ENCODE results near the gene OTULIN.

The OTULIN gene

GRCh38 chr5:14685757-14686156, 21.2 kb downstream of the OTULIN start:
- no peak overlapping the region for H3K9ac ChIP-seq (ENCODE audit: low read length)
- H3K4me3 ChIP-seq (ENCODE audit: low read length) = no peak overlapping the region
- no peak overlapping the region for H3K27ac ChIP-seq (ENCODE audit: low read depth, low read length)
- H3K36me3 ChIP-seq (ENCODE audit: control insufficient read depth, insufficient read depth, low read length) = peaks cover 12% of the 10 kb centered on the region
- peaks cover 3% of the 10 kb centered on the region for H3K4me1 ChIP-seq (ENCODE audit: control insufficient read depth, insufficient read depth, low read length)
- H3K27me3 ChIP-seq (ENCODE audit: control insufficient read depth, insufficient read depth, low read length) = no peaks in the 10 kb centered on the region

GRCh38 chr5:14686517-14686916, 22.0 kb downstream of the OTULIN start:
- H3K27ac ChIP-seq (ENCODE audit: low read depth, low read length) = no peak overlapping the region
- no peaks in the 10 kb centered on the region for H3K27me3 ChIP-seq (ENCODE audit: control insufficient read depth, insufficient read depth, low read length)
- H3K9ac ChIP-seq (ENCODE audit: low read length) = no peak overlapping the region
- peaks cover 9% of the 10 kb centered on the region for H3K36me3 ChIP-seq (ENCODE audit: control insufficient read depth, insufficient read depth, low read length)
- H3K4me3 ChIP-seq (ENCODE audit: low read length) = no peak overlapping the region
- H3K4me1 ChIP-seq (ENCODE audit: control insufficient read depth, insufficient read depth, low read length) = peaks cover 3% of the 10 kb centered on the region

- Histone ChIP-seq H3K4me3 (ENCODE audit: low read length) (no peak overlapping the region), H3K36me3 (ENCODE audit: control insufficient read depth, insufficient read depth, low read length) (peaks cover 9% of the 10 kb centered on the region), H3K9ac (ENCODE audit: low read length) (no peak overlapping the region), H3K4me1 (ENCODE audit: control insufficient read depth, insufficient read depth, low read length) (peaks cover 3% of the 10 kb centered on the region), H3K27me3 (ENCODE audit: control insufficient read depth, insufficient read depth, low read length) (no peaks in the 10 kb centered on the region), H3K27ac (ENCODE audit: low read depth, low read length) (no peak overlapping the region)
Measured at GRCh38 chr5:14687023-14687665, 22.6 kb downstream of the OTULIN start.

GRCh38 chr5:14693070-14693469, 28.6 kb downstream of the OTULIN start:
- H3K4me1 ChIP-seq (ENCODE audit: control insufficient read depth, insufficient read depth, low read length) = no peaks in the 10 kb centered on the region
- no peak overlapping the region for H3K27ac ChIP-seq (ENCODE audit: low read depth, low read length)
- no peak overlapping the region for H3K4me3 ChIP-seq (ENCODE audit: low read length)
- no peak overlapping the region for H3K9ac ChIP-seq (ENCODE audit: low read length)
- H3K36me3 ChIP-seq (ENCODE audit: control insufficient read depth, insufficient read depth, low read length) = peaks cover 20% of the 10 kb centered on the region
- no peaks in the 10 kb centered on the region for H3K27me3 ChIP-seq (ENCODE audit: control insufficient read depth, insufficient read depth, low read length)

- peaks cover 25% of the 10 kb centered on the region for H3K36me3 ChIP-seq (ENCODE audit: control insufficient read depth, insufficient read depth, low read length)
- H3K4me1 ChIP-seq (ENCODE audit: control insufficient read depth, insufficient read depth, low read length) = no peaks in the 10 kb centered on the region
- H3K9ac ChIP-seq (ENCODE audit: low read length) = no peak overlapping the region
- no peak overlapping the region for H3K4me3 ChIP-seq (ENCODE audit: low read length)
- no peak overlapping the region for H3K27ac ChIP-seq (ENCODE audit: low read depth, low read length)
- H3K27me3 ChIP-seq (ENCODE audit: control insufficient read depth, insufficient read depth, low read length) = no peaks in the 10 kb centered on the region
Measured at GRCh38 chr5:14695152-14695551, 30.6 kb downstream of the OTULIN start.

- Histone ChIP-seq H3K4me1 (ENCODE audit: control insufficient read depth, insufficient read depth, low read length) (no peaks in the 10 kb centered on the region), H3K9ac (ENCODE audit: low read length) (no peak overlapping the region), H3K36me3 (ENCODE audit: control insufficient read depth, insufficient read depth, low read length) (peaks cover 18% of the 10 kb centered on the region), H3K27ac (ENCODE audit: low read depth, low read length) (no peak overlapping the region), H3K27me3 (ENCODE audit: control insufficient read depth, insufficient read depth, low read length) (no peaks in the 10 kb centered on the region), H3K4me3 (ENCODE audit: low read length) (no peak overlapping the region)
Measured at GRCh38 chr5:14696057-14696456, 31.5 kb downstream of the OTULIN start.

- Histone ChIP-seq H3K4me1 (ENCODE audit: control insufficient read depth, insufficient read depth, low read length) (no peaks in the 10 kb centered on the region), H3K9ac (ENCODE audit: low read length) (no peak overlapping the region), H3K27ac (ENCODE audit: low read depth, low read length) (no peak overlapping the region), H3K27me3 (ENCODE audit: control insufficient read depth, insufficient read depth, low read length) (no peaks in the 10 kb centered on the region), H3K4me3 (ENCODE audit: low read length) (no peak overlapping the region), H3K36me3 (ENCODE audit: control insufficient read depth, insufficient read depth, low read length) (peaks cover 18% of the 10 kb centered on the region)
Measured at GRCh38 chr5:14696851-14697250, 32.3 kb downstream of the OTULIN start.

GRCh38 chr5:14698495-14698894, 34.0 kb downstream of the OTULIN start:
- peaks cover 15% of the 10 kb centered on the region for H3K36me3 ChIP-seq (ENCODE audit: control insufficient read depth, insufficient read depth, low read length)
- no peaks in the 10 kb centered on the region for H3K27me3 ChIP-seq (ENCODE audit: control insufficient read depth, insufficient read depth, low read length)

GRCh38 chr5:14699159-14699558, 34.6 kb downstream of the OTULIN start:
- H3K36me3 ChIP-seq (ENCODE audit: control insufficient read depth, insufficient read depth, low read length) = peaks cover 9% of the 10 kb centered on the region
- no peak overlapping the region for H3K4me3 ChIP-seq (ENCODE audit: low read length)
- no peaks in the 10 kb centered on the region for H3K4me1 ChIP-seq (ENCODE audit: control insufficient read depth, insufficient read depth, low read length)
- no peak overlapping the region for H3K27ac ChIP-seq (ENCODE audit: low read depth, low read length)
- no peak overlapping the region for H3K9ac ChIP-seq (ENCODE audit: low read length)
- H3K27me3 ChIP-seq (ENCODE audit: control insufficient read depth, insufficient read depth, low read length) = no peaks in the 10 kb centered on the region

More at GRCh38 chr5:14698495-14698894, 34.0 kb downstream of the OTULIN start:
- no peak overlapping the region for H3K9ac ChIP-seq (ENCODE audit: low read length)
- no peak overlapping the region for H3K27ac ChIP-seq (ENCODE audit: low read depth, low read length)
- no peaks in the 10 kb centered on the region for H3K4me1 ChIP-seq (ENCODE audit: control insufficient read depth, insufficient read depth, low read length)
- H3K4me3 ChIP-seq (ENCODE audit: low read length) = no peak overlapping the region

GRCh38 chr5:14699807-14700400, 35.4 kb downstream of the OTULIN start:
- Histone ChIP-seq H3K27me3 (ENCODE audit: control insufficient read depth, insufficient read depth, low read length) (no peaks in the 10 kb centered on the region), H3K9ac (ENCODE audit: low read length) (no peak overlapping the region), H3K27ac (ENCODE audit: low read depth, low read length) (no peak overlapping the region), H3K36me3 (ENCODE audit: control insufficient read depth, insufficient read depth, low read length) (peaks cover 8% of the 10 kb centered on the region), H3K4me3 (ENCODE audit: low read length) (no peak overlapping the region), H3K4me1 (ENCODE audit: control insufficient read depth, insufficient read depth, low read length) (no peaks in the 10 kb centered on the region)

- no peaks in the 10 kb centered on the region for H3K27me3 ChIP-seq (ENCODE audit: control insufficient read depth, insufficient read depth, low read length)
- H3K9ac ChIP-seq (ENCODE audit: low read length) = no peak overlapping the region
- H3K4me3 ChIP-seq (ENCODE audit: low read length) = no peak overlapping the region
- peaks cover 8% of the 10 kb centered on the region for H3K36me3 ChIP-seq (ENCODE audit: control insufficient read depth, insufficient read depth, low read length)
- H3K27ac ChIP-seq (ENCODE audit: low read depth, low read length) = no peak overlapping the region
- H3K4me1 ChIP-seq (ENCODE audit: control insufficient read depth, insufficient read depth, low read length) = no peaks in the 10 kb centered on the region
Measured at GRCh38 chr5:14700478-14701436, 36.2 kb downstream of the OTULIN start.

GRCh38 chr5:14701556-14701955, 37.0 kb downstream of the OTULIN start:
- Histone ChIP-seq H3K4me3 (ENCODE audit: low read length) (no peak overlapping the region), H3K4me1 (ENCODE audit: control insufficient read depth, insufficient read depth, low read length) (no peaks in the 10 kb centered on the region), H3K27ac (ENCODE audit: low read depth, low read length) (no peak overlapping the region), H3K27me3 (ENCODE audit: control insufficient read depth, insufficient read depth, low read length) (no peaks in the 10 kb centered on the region), H3K9ac (ENCODE audit: low read length) (no peak overlapping the region), H3K36me3 (ENCODE audit: control insufficient read depth, insufficient read depth, low read length) (peaks cover 8% of the 10 kb centered on the region)
